Measurements from ENCODE around the gene HSD11B1. TPM values are rescaled to one million over a fixed set of nuclear protein-coding genes. Genes with fewer than 3 reads are reported as not detected.

HSD11B1 gene
- total RNA-seq, 1 donor from 2014 or later, result 0.75 TPM

- no peak for TF ChIP-seq CTCF (conservative IDR thresholded peaks at IDR 0.05; ENCODE audit: low read depth, low read length)
- H3K4me3 ChIP-seq (ENCODE audit: low read depth, low read length), result peak overlapping the region; percentile 30
- no peak for DNase-seq (ENCODE audit: low read depth)
Observed at GRCh38 chr1:209742409-209743144, 37.9 kb downstream of the HSD11B1 start.

- TF ChIP-seq CTCF (conservative IDR thresholded peaks at IDR 0.05; ENCODE audit: low read depth, low read length), result no peak
- DNase-seq (ENCODE audit: low read depth), result no peak
- no peak overlapping the region for H3K4me3 ChIP-seq (ENCODE audit: low read depth, low read length)
Observed at GRCh38 chr1:209743145-209743482, 38.5 kb downstream of the HSD11B1 start.

GRCh38 chr1:209746451-209747165, 42.0 kb downstream of the HSD11B1 start:
- DNase-seq (ENCODE audit: low read depth), result no peak
- H3K4me3 ChIP-seq (ENCODE audit: low read depth, low read length), result no peak overlapping the region
- TF ChIP-seq CTCF (conservative IDR thresholded peaks at IDR 0.05; ENCODE audit: low read depth, low read length), result no peak

- peak; percentile 81 for DNase-seq (ENCODE audit: low read depth)
- H3K4me3 ChIP-seq (ENCODE audit: low read depth, low read length), result no peak overlapping the region
- TF ChIP-seq CTCF (conservative IDR thresholded peaks at IDR 0.05; ENCODE audit: low read depth, low read length), result peak; percentile 86
Observed at GRCh38 chr1:209747580-209748262, 43.1 kb downstream of the HSD11B1 start.

GRCh38 chr1:209748620-209749019, 44.0 kb downstream of the HSD11B1 start:
- no peak for DNase-seq (ENCODE audit: low read depth)
- no peak overlapping the region for H3K4me3 ChIP-seq (ENCODE audit: low read depth, low read length)
- no peak for TF ChIP-seq CTCF (conservative IDR thresholded peaks at IDR 0.05; ENCODE audit: low read depth, low read length)

- no peak for DNase-seq (ENCODE audit: low read depth)
- TF ChIP-seq CTCF (conservative IDR thresholded peaks at IDR 0.05; ENCODE audit: low read depth, low read length), result no peak
- H3K4me3 ChIP-seq (ENCODE audit: low read depth, low read length), result no peak overlapping the region
Observed at GRCh38 chr1:209749205-209749604, 44.6 kb downstream of the HSD11B1 start.

All from epithelial cell of proximal tubule (primary cell).